ENCODE measurements around the gene FTHL17. TPM values are rescaled to one million over a fixed set of nuclear protein-coding genes. Genes with fewer than 3 reads are reported as not detected.

FTHL17 gene
- total RNA-seq, 1 donor from 2014 or later = not detected

- TF ChIP-seq CTCF (IDR thresholded peaks at IDR 0.05; ENCODE audit: unreplicated experiment) = no peak
- H3K27ac Mint-ChIP-seq = no peak overlapping the region
- H3K27me3 Mint-ChIP-seq = peaks cover 9% of the 10 kb centered on the region
- no peak overlapping the region for H3K4me3 Mint-ChIP-seq (ENCODE audit: low read depth)
- DNase-seq (ENCODE audit: low spot score, unreplicated experiment) = no peak
- peaks cover 30% of the 10 kb centered on the region for H3K9me3 Mint-ChIP-seq (ENCODE audit: low read depth)
- H3K4me1 Mint-ChIP-seq (ENCODE audit: low read depth) = no peaks in the 10 kb centered on the region
- H3K36me3 Mint-ChIP-seq (ENCODE audit: insufficient read depth) = no peaks in the 10 kb centered on the region
These were observed 44.5 kb downstream of the FTHL17 start for GRCh38 chrX:31027351-31027750.

- Mint-ChIP-seq H3K36me3 (ENCODE audit: insufficient read depth) (no peaks in the 10 kb centered on the region), H3K27ac (no peak overlapping the region), H3K4me3 (ENCODE audit: low read depth) (no peak overlapping the region), H3K4me1 (ENCODE audit: low read depth) (no peaks in the 10 kb centered on the region), H3K27me3 (peaks cover 7% of the 10 kb centered on the region), H3K9me3 (ENCODE audit: low read depth) (peaks cover 36% of the 10 kb centered on the region)
- no peak for DNase-seq (ENCODE audit: low spot score, unreplicated experiment)
- TF ChIP-seq CTCF (IDR thresholded peaks at IDR 0.05; ENCODE audit: unreplicated experiment) = no peak
These were observed 47.0 kb downstream of the FTHL17 start for GRCh38 chrX:31024866-31025265.

- no peaks in the 10 kb centered on the region for H3K4me1 Mint-ChIP-seq (ENCODE audit: low read depth)
- no peaks in the 10 kb centered on the region for H3K27me3 Mint-ChIP-seq
- H3K9me3 Mint-ChIP-seq (ENCODE audit: low read depth) = peaks cover 36% of the 10 kb centered on the region
- no peak overlapping the region for H3K4me3 Mint-ChIP-seq (ENCODE audit: low read depth)
- TF ChIP-seq CTCF (IDR thresholded peaks at IDR 0.05; ENCODE audit: unreplicated experiment) = no peak
- no peaks in the 10 kb centered on the region for H3K36me3 Mint-ChIP-seq (ENCODE audit: insufficient read depth)
- H3K27ac Mint-ChIP-seq = no peak overlapping the region
- no peak for DNase-seq (ENCODE audit: low spot score, unreplicated experiment)
These were observed 50.3 kb downstream of the FTHL17 start for GRCh38 chrX:31021537-31021936.

Other genes with a start within 250 kb of the FTHL17 start
- 39.1 and 42.9 TPM in 2 replicates for gene TAB3, start 182.8 kb downstream of the FTHL17 start, total RNA-seq